ENCODE results near the gene ZIM2.

- TF ChIP-seq HMG20B (CRISPR knock-in tag; IDR thresholded peaks at IDR 0.05) (no peak), BACH1 (tag; IDR thresholded peaks at IDR 0.05) (no peak), POLR2A (conservative IDR thresholded peaks at IDR 0.05) (no peak), HDAC2 (IDR thresholded peaks at IDR 0.05) (no peak), ZNF124 (CRISPR knock-in tag; IDR thresholded peaks at IDR 0.05) (no peak), ATF3 (IDR thresholded peaks at IDR 0.05) (no peak), ATF3 (CRISPR knock-in tag; conservative IDR thresholded peaks at IDR 0.05) (no peak)
These were observed 33.9 kb downstream of the ZIM2 start for GRCh38 chr19:56806639-56807038.
